Embryonic facial prominence (tissue), 1 donor: ENCODE data around the gene MMP11.

Experiments used
- DNase-seq: peaks from one replicate; pipeline ENCODE4 v3.0.0-alpha.2; 2016; ENCODE audit errors: extremely low spot score

The MMP11 gene

GRCh38 chr22:23759566-23759965, 13.1 kb upstream of the MMP11 start:
- DNase-seq: no peak

DNA sequence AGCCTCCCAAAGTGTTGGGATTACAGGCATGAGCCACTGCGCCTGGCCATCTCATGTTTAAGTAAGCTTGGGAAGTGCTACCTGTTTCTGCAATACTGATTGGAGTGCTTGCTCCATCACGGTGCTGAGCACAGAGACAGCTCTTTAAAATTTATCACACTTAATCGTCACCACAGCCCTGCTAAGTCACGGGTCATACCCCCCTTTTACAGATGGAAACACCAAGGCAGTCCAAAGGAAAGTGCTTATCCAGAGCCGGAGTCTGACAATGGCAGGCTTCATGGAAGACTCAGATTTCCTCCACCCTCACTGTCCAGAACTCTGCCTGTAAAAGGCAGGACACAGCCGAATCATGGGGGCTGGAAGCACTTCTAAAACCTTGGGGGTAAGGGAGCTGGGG, 12.6 kb upstream of the MMP11 start:
- DNase-seq: no peak

DNA sequence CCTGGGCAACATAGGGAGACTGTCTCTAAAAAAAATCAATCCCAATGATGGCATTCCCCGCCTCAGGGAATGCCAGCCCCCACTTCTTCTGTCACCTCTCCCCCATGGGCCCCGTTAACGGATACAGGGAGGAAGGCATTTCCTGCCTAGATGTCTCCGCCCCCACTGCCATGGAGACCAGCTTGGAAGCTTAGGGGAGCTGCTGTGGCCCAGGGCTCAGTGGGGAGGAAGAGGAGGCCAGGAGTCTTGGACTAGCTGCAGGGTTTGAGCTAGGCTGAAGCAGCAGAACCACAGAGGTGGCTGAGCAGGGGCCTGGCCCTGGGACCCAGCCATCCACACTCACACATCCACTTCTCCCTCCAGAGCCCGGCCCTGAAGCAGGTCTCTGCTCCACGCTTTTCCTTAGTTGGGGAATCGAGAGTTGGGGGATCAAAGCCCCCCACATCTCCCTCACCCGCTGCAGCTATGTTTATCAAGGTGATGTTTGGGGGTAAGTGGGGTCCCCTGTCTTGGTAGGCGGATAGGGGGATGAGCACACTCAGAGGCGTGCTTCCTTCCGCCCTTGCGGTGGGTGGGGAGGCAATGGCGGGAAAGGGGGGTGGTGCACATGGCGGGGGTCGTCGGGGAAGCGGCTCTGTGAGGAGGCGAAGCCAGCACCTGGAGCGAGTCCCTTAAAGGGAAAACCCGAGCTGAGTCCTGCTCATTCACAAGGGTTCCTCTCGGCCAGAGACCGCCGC, 9.6 kb upstream of the MMP11 start, which contains the start of gene C22orf15:
TSS of gene C22orf15 (plus strand) at position 149 of the 737 bp plus-strand sequence. CDS start at position 466, 317 bp downstream.
- no peak for DNase-seq

- no peak for DNase-seq
Observed at GRCh38 chr22:23763579-23763945, 9.1 kb upstream of the MMP11 start.

- DNase-seq: no peak
Observed at GRCh38 chr22:23763954-23764353, 8.7 kb upstream of the MMP11 start.

- DNase-seq: no peak
Observed at GRCh38 chr22:23764899-23765881, 7.5 kb upstream of the MMP11 start.

GRCh38 chr22:23767303-23767672, 5.4 kb upstream of the MMP11 start:
- DNase-seq: no peak

DNA sequence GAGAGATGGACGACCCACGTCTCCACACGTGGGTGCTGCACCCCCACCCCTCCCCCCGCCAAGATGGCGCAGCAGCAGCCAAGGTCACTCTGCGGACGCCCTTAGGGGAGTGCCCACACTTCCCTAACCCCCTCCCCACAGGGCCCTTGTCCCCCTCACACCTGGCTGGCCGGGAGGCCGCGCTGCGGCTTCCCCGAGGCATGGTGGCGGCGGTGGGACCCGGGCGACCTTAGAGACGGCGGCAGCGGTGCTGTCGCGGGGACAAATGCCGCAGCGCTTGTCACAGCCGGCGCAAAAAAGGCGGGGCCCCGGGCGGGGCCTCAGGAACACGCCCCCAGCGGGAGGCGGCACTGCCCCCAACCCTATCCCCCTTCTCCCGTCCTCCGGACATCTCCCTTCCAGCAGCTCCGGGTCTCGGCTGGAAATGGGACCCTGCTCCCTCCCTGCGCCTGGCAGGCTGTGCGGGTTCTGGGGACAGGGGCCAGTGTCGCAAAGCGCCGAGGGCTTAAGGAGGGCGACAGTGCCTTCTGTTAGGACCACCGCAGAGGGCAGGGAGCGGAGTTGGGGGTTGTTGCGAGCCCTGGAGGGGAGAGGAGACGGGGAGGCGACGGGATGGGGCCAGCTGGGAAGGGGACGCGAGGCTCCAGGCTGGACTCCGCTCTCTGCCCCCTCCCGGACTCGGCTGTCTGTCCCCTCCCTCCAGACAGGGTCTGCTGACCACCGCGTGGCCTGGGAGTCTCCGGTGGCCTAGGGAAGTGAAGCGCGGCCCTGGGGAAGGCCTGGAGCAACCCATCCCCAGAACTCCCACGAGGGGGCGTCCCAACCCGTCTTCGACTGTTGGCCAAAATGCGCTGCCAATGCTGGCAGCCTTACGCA, 4.7 kb upstream of the MMP11 start, which contains the start of gene CHCHD10:
TSS of gene CHCHD10 (minus strand) at position 300 of the 876 bp plus-strand sequence. CDS start at position 202, 98 bp downstream.
- no peak for DNase-seq

GRCh38 chr22:23769321-23769965, 3.2 kb upstream of the MMP11 start:
- DNase-seq: no peak

DNA sequence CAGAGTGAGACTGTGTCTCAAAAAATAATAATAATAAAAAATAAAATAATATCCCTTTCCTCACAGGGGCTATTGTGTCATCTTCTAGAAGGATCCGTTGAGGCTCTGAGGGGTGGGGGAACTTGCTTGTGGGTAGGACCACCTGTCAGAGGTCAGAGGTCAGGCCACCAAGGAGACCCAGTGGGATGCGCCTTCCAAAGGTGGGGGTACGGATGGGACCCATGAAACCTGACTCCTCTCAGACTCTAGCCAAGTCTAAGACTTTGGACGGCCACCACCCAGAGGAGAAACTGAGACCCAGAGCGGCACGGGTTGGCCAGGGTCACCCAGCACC, 367 bp upstream of the MMP11 start:
- no peak for DNase-seq

DNA sequence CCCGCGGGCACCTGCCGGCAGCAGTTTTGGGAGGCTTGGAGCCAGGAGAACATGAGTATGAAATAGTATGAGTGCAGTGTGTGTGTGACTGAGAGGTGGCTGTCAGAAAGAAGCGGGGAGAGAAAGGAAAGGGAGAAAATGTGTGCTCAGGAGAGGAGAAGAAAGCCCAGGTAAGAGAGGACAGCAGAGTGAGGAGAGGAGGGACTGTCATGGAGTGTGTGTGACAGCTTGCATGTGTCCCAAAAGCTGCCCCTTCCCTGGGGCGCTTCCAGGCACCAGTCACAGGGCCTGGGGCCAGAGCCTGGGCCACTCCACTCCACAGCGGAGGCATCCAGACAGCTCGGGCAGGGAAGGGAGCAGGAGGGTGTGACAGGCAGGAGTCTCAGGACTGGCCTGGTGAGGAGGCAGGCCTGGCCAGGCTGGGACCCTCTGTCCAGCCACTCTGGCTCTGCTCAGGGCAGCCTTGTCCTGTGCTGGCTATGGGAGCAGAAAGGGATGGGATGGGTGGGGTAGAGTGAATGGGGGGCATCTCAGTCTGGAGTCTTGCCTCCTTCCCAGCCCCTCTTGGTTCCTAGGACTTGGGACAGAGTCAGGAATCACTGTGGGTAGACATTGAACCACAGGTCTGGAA, 949 bp downstream of the MMP11 start:
- DNase-seq: no peak

GRCh38 chr22:23774114-23774921, 1.7 kb downstream of the MMP11 start:
- no peak for DNase-seq

DNA sequence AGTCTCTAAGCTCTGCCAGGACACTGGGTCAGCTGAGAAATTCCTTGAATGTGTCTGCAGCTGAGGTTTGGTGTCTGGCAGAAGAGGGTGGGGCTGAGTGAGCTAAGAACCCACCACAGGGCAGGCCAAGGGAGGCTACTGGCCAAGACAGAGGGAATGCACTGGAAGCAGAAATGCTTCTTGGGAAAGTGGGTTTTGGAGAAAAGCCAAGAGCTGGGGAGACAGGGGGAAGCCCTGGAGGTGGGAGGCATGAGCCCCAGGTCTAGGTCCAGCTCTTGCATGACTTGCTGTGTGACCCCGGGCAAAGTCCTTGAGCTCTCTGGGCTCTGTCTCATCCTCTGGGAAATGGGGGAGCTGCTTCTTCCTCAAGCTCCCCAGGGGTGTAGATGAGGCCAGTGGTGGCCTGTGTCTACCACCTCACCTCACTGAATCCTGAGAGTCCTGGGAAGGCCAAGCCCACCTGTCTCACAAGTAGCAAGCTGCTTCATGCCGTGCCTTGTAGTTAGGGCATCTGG, 2.3 kb downstream of the MMP11 start:
- no peak for DNase-seq

GRCh38 chr22:23775779-23776375, 3.2 kb downstream of the MMP11 start:
- DNase-seq: no peak

DNA sequence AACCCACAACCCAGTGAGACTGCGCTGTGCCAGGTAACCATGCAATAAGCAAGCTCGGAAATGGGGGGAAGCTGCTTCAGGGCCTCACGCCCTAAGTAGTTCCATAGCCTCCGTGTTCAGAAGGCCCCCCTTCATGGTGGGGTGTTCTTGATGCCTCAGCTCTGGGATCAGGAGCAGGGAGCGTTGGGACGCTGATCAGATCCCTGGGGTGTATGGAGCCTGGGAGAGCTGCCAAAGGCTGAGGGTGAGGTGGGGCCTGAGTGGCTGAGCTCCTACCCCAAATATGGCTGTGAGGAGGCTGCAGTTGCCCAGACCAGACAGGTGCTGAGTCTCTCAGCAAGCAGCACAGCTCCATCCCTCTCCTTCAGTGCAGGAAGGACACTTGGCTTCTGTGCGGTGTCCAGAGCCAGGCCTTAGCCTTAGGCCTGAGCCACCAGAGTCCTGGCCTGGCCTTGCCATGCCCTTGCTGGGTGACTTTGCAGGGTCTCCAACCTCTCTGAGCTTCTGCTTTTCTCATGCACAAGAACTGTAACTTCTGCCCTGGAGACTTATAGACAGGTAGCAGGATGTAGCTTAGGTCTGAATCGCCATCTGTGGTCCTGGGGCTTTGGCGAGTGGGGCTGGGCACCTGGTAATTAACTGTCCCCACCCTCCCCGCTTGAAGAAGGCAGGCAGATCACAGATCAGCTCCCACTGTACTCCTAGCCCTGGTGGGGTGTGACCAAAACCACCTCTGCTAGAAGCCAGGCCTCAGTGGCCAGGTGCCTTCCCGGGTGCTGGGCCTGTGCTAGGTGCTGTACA, 5.3 kb downstream of the MMP11 start:
- no peak for DNase-seq

- DNase-seq: no peak
Observed at GRCh38 chr22:23778577-23778900, 5.9 kb downstream of the MMP11 start.

GRCh38 chr22:23779083-23779482, 6.4 kb downstream of the MMP11 start:
- no peak for DNase-seq

- DNase-seq: no peak
Observed at GRCh38 chr22:23779731-23780130, 7.1 kb downstream of the MMP11 start.
